Psoas muscle (tissue), 8 donors: ENCODE measurements around the gene SGMS1. TPM values are rescaled to one million over a fixed set of nuclear protein-coding genes. Genes with fewer than 3 reads are reported as not detected.

Experiments
- ATAC-seq, 4 donors: fragments of 200-7000 bp; cut with Tn5 transposase; one replicate each; pipeline ENCODE4 v1.9.1; 2020; ENCODE audit warnings: moderate library complexity in 3 of 4, mild to moderate bottlenecking in 2 of 4
- DNase-seq, 2 donors: peaks; one replicate each; pipeline ENCODE4 v3.0.0-alpha.2; 2020
- H3K27ac ChIP-seq: fragments of 200-600 bp; one replicate; pipeline ENCODE4 v1.8.0; 2022
- H3K27me3 ChIP-seq, 3 donors: fragments of 200-600 bp in 1 of 3; one replicate each; pipeline versions ENCODE4 v1.6.1 to v1.8.0; 2013 to 2022; ENCODE audit warnings: low read length in 2 of 3, mild to moderate bottlenecking in 2 of 3, moderate library complexity in 1 of 3; ENCODE audit not compliant: insufficient read depth in 3 of 3
- H3K36me3 ChIP-seq, 2 donors: fragments of 200-600 bp in 1 of 2; one replicate each; pipeline versions ENCODE4 v1.6.1 to v1.8.0; 2013 to 2022; ENCODE audit warnings: low read depth in 1 of 2, mild to moderate bottlenecking in 1 of 2, moderate library complexity in 1 of 2; ENCODE audit not compliant: insufficient read depth in 1 of 2
- H3K4me1 ChIP-seq: fragments of 200-600 bp; one replicate; pipeline ENCODE4 v1.8.0; 2022
- H3K4me3 ChIP-seq: fragments of 200-600 bp; one replicate; pipeline ENCODE4 v1.8.0; 2022; ENCODE audit warnings: mild to moderate bottlenecking
- H3K9me3 ChIP-seq: fragments of 200-600 bp; one replicate; pipeline ENCODE4 v1.8.0; 2022
- WGBS, 3 donors: extraction: QIAGEN DNeasy Blood & Tissue Kit; methylation state at CpG; one replicate each; pipeline versions ENCODE4 v1.1.6 to v1.1.7; 2013; 5-methylcytosine and 5-hydroxymethylcytosine counted together
- intact Hi-C, 2 donors: fragments of 100-400 bp; cut with DNase I; formaldehyde crosslinking; loops; one replicate each; pipeline versions ENCODE4 v1.11.0 to v1.14.2; 2022
- polyA plus RNA-seq, 3 donors: library from polyadenylated mRNA; stranded (reverse); fragments of 200-250 nt; gene quantifications; one replicate each; pipeline ENCODE4 v1.2.3, GENCODE V29; 2013
- total RNA-seq, 4 donors: library from RNA; stranded (reverse); fragmentation: NEBNext Ultra II Directional in 2 of 4; extraction: Animal tissue kit (Norgen Biotek cat#: 25700) in 2 of 4; gene quantifications; one replicate each; pipeline versions ENCODE4 v1.2.1 to v1.2.4, GENCODE V29; 2021 to 2023
- TF ChIP-seq, protein P1 (sequence below): fragments of 200-600 bp; IDR thresholded peaks from one replicate; pipeline ENCODE4 v1.8.0; 2022; ENCODE audit warnings: antibody characterized with exemption
- donor health status: healthy with polysubstance abuse.
- donor health status: DM: no; HTN: no; CAD: no; lungs with moderate emphysema.
- donor health status: Bipolar disorder and iron deficiency.
- donor health status: healthy.
- donor health status: DM: yes; HTN: yes; CAD: no.
- donor health status: DM: no; HTN: no; CAD: no.
- donor health status: DM: no; HTN: no; CAD: no.
- donor health status: DM: yes; HTN: yes; CAD: no.

Gene SGMS1
- total and polyA plus RNA-seq, 7 donors = 6.2 to 16.7 (median 11.3) TPM

DNA sequence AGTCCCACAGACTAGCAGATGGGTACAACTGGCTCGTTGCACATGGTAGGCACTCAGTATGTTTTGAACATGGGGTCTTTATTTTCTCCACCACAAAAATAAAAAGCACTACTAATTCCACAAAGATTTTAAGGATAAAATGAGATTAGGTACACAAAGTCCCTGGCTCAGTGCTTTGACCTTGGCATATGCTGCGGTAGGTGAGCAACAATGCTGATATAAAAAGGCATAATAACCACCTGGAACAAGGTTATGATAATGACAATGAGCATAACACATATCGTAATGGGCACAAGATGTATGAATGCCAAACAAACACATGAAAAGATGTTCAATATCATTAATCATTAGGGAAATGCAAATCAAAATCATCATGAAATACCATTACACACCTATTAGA lies 26.9 kb downstream of the SGMS1 start:
- WGBS, 3 donors = 91 to 99% (median 95%) methylated on average over 3 of the region's 3 CpGs
- no peaks in the 10 kb centered on the region for H3K36me3 ChIP-seq
- TF ChIP-seq, protein P1, sequence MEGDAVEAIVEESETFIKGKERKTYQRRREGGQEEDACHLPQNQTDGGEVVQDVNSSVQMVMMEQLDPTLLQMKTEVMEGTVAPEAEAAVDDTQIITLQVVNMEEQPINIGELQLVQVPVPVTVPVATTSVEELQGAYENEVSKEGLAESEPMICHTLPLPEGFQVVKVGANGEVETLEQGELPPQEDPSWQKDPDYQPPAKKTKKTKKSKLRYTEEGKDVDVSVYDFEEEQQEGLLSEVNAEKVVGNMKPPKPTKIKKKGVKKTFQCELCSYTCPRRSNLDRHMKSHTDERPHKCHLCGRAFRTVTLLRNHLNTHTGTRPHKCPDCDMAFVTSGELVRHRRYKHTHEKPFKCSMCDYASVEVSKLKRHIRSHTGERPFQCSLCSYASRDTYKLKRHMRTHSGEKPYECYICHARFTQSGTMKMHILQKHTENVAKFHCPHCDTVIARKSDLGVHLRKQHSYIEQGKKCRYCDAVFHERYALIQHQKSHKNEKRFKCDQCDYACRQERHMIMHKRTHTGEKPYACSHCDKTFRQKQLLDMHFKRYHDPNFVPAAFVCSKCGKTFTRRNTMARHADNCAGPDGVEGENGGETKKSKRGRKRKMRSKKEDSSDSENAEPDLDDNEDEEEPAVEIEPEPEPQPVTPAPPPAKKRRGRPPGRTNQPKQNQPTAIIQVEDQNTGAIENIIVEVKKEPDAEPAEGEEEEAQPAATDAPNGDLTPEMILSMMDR = no peak
- H3K4me1 ChIP-seq = peaks cover 24% of the 10 kb centered on the region
- no peak overlapping the region for H3K27ac ChIP-seq
- intact Hi-C loops = no loop called here
- no peaks in the 10 kb centered on the region for H3K9me3 ChIP-seq
- no peak for ATAC-seq
- H3K27me3 ChIP-seq = no peaks in the 10 kb centered on the region
- no peak overlapping the region for H3K4me3 ChIP-seq
- no peak for DNase-seq

DNA sequence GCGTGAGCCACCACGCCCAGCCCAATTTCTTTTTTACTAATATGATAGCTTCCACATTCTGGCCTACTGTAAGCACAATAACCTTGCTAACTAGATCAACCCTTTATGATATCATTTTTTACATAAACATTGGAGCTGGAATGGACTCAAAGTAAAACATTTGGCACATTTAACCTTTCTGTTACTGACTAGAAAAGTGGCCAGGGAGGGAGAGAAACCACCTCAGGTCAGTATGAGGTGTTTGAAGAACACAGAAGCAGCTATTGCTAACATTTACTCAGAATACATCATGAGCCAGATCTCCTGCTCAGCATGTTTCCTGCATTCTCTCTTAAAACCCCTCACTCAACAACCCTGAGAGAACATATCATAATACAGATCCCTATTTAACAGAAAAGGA lies 27.3 kb downstream of the SGMS1 start:
- ATAC-seq (no peak), DNase-seq (no peak)
- H3K4me1 ChIP-seq = peaks cover 20% of the 10 kb centered on the region

DNA sequence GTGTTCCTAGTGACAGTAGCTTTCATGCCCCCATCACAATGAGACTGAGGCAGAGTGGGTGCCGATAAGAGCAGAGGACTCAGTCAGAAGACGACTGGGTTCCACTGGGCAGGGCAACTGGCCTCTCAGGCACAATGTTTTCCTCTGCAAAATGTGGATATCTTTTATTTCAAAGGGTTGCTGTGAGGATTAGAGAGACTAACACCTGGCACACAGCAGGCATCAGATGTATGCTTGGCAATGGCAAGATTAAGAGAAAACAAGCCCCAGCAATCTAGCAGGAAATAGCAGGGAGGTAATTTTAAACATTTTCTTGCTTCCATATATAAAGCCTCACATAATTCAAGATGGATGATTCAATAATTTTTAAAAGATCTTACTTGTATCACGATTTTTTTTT lies 28.0 kb downstream of the SGMS1 start:
- Histone ChIP-seq H3K4me3 (no peak overlapping the region), H3K36me3 (no peaks in the 10 kb centered on the region), H3K27ac (no peak overlapping the region), H3K4me1 (peaks cover 18% of the 10 kb centered on the region), H3K27me3 (no peaks in the 10 kb centered on the region), H3K9me3 (no peaks in the 10 kb centered on the region)
- WGBS, 3 donors = 64 to 82% (median 71%) methylated on average over 3 of the region's 3 CpGs
- TF ChIP-seq, protein P1 = no peak
- no peak for DNase-seq
- no peak for ATAC-seq
- intact Hi-C loops = no loop called here

More for the DNA sequence above, 27.3 kb downstream of the SGMS1 start:
- Histone ChIP-seq H3K36me3 (no peaks in the 10 kb centered on the region), H3K4me3 (no peak overlapping the region), H3K27ac (no peak overlapping the region), H3K9me3 (no peaks in the 10 kb centered on the region), H3K27me3 (no peaks in the 10 kb centered on the region)
- TF ChIP-seq, protein P1 = no peak
- 95 to 100% (median 98%) methylated on average over 2 of the region's 2 CpGs for WGBS, 3 donors
- intact Hi-C loops = no loop called here

DNA sequence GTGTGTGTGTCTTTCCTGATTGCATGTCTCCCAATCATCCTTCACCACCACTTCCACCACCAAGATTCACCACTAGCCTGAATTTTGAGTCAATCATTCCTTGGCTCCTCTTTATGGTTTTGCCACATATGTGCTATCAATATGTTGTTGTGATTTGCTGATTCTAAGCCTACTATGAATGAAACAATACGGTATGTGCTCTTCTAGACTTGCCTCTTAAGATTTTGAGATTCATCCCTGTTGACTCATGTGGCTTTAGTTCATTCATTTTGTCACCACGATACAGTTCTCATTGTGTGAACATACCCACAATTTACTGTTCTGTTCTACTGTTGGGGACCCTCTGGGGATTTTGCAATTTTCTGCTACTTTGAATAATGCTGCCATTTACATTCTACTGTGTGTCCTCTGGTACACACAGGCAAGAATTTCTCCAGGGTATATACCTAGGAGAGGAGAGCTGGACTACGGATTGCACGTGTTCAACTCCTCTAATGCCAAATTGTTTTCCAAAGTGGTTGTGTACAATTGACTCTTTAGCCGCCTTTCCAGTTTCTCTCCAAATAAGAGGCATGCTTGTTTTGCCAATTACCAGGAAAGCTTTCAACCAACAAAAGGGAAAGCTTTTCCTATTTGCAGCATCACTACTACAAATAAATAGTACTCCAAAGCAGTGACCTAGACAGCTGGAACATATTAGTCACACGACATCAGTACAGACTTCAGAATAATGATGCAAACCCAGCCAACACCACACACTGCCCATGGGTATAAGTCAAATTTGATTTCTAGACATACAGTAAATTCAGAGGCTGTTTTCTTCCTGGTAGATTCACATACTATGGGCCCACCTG lies 30.0 kb downstream of the SGMS1 start:
- Histone ChIP-seq H3K27me3 (no peaks in the 10 kb centered on the region), H3K4me3 (no peak overlapping the region), H3K9me3 (no peaks in the 10 kb centered on the region), H3K27ac (no peak overlapping the region), H3K4me1 (peaks cover 18% of the 10 kb centered on the region), H3K36me3 (peaks cover 4 to 11% of the 10 kb centered on the region in 2 donors)
- intact Hi-C loops = no loop called here
- 53 to 67% (median 55%) methylated on average over 6 of the region's 6 CpGs for WGBS, 3 donors
- TF ChIP-seq, protein P1 = no peak
- no peak for DNase-seq
- ATAC-seq = peak; percentile 63 to 85 (median 76)
